ENCODE data around the gene WDR59.
A peak's percentile ranks its signal among the peaks of the same experiment; 100 is the strongest.
"Not testable (repeated sequence)": the region's sequence is repeated elsewhere in the genome, so short reads cannot be mapped to it uniquely, and the experiment has no call there.

Gene WDR59

DNA sequence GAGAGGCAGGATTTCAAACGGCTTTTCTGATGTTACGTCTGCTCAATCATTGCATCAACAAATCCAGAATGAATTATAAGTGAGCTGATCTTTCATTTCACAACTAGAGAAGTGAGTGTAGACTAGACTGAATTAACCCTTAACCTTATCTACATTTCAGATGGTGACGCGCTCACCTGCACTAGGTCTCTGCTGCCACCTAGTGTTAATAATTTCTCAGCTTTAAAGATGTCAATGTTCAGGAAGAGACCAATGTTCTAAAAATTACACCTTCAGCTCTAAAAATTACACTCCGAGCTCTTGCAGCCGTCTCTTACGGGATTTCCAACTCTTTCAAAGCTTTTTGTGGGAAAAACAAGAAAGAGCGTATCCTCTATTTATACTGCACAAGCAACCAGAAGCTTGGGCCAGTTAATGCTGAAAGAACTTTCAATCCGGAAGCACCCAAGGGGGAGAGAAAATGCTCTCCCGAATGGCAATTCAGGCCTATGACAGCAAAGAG, 122.1 kb downstream of the WDR59 start:
- no peak for TF ChIP-seq POLR2A (IDR thresholded peaks at IDR 0.05; ENCODE audit: low read length)
- no peak for TF ChIP-seq GATA1 (IDR thresholded peaks at IDR 0.05; ENCODE audit: low read depth, low read length)
- peak; percentile 58 to 78 for DNase-seq

DNA sequence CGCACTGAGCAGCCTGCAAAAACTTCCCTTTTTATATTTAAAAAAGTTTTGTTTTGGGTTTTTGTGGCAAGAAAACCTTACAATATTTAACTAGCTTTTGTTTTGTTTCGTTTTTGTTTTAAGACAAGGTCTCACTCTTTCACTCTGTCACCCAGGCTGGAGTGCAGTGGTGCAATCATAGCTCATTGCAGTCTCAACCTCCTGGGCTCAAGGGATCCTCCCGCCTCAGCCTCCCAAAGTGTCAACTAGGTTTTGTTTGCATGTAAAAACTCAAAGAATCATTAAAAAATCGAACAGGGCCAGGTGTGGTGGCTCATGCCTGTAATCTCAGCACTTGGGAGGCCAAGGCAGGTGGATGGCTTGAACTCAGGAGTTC, 132.4 kb downstream of the WDR59 start:
- no peak for DNase-seq
- TF ChIP-seq GATA1 (IDR thresholded peaks at IDR 0.05; ENCODE audit: low read depth, low read length) (no peak), POLR2A (IDR thresholded peaks at IDR 0.05; ENCODE audit: low read length) (no peak)

DNA sequence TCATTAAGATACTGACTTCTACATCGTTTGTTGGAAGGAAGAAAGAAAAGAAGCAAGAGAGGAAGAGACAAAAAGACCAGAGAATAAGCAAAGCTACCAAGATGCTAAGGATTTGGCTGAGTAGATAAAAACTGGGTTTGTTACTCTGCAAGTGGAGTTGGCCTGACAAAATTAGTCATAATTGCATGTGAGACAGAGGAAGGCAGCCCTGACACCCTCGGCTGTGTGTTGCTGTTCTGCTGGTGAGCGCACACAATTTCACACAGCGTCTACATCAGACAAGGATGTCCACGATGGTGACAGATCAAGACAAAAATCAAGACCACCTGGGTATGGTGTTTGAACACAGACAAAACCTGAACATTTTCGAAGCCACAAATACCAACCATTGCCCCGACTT, 134.9 kb downstream of the WDR59 start:
- TF ChIP-seq GATA1 (IDR thresholded peaks at IDR 0.05; ENCODE audit: low read depth, low read length) (no peak), POLR2A (IDR thresholded peaks at IDR 0.05; ENCODE audit: low read length) (no peak)

DNA sequence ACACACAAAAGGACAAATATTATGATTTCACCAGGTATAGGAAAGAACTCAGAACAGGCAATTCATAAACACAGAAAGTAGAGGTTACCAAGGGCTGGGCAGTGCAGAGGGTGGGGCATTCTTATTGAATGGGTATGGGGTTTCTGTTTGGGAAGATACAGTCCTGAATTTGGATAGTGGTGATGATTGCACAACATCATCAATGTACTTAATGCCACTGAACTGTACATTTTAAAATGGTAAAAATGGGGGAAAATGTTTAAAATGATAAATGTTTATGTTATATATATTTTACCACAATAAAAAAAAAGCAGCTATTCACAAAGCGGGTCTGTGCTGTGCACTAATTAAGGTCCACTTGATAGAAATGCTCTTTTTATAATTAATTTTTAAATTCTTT, 137.7 kb downstream of the WDR59 start:
- DNase-seq = no peak
- no peak for TF ChIP-seq POLR2A (IDR thresholded peaks at IDR 0.05; ENCODE audit: low read length)
- TF ChIP-seq GATA1 (IDR thresholded peaks at IDR 0.05; ENCODE audit: low read depth, low read length) = no peak

More for the DNA sequence above, 134.9 kb downstream of the WDR59 start:
- no peak for DNase-seq

DNA sequence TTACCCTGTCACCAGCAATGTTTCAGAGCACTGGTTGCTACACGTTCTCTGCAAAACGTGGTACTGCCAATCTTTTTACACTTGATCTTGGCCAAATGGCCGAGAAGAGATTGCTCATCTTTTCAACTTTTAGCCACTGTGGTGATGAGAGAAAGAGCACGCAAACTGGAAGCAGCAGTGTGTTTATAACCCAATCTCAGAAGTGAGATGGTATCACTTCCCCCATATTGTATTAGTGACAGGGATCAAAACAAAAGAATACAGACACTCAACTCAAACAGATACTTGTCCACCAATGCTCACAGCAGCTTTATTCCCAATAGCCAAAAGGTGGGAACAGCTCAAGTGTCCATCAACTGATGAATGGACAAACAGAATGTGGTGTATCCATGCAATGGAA, 138.2 kb downstream of the WDR59 start:
- DNase-seq = no peak
- TF ChIP-seq GATA1 (IDR thresholded peaks at IDR 0.05; ENCODE audit: low read depth, low read length) (no peak), POLR2A (IDR thresholded peaks at IDR 0.05; ENCODE audit: low read length) (no peak)

DNA sequence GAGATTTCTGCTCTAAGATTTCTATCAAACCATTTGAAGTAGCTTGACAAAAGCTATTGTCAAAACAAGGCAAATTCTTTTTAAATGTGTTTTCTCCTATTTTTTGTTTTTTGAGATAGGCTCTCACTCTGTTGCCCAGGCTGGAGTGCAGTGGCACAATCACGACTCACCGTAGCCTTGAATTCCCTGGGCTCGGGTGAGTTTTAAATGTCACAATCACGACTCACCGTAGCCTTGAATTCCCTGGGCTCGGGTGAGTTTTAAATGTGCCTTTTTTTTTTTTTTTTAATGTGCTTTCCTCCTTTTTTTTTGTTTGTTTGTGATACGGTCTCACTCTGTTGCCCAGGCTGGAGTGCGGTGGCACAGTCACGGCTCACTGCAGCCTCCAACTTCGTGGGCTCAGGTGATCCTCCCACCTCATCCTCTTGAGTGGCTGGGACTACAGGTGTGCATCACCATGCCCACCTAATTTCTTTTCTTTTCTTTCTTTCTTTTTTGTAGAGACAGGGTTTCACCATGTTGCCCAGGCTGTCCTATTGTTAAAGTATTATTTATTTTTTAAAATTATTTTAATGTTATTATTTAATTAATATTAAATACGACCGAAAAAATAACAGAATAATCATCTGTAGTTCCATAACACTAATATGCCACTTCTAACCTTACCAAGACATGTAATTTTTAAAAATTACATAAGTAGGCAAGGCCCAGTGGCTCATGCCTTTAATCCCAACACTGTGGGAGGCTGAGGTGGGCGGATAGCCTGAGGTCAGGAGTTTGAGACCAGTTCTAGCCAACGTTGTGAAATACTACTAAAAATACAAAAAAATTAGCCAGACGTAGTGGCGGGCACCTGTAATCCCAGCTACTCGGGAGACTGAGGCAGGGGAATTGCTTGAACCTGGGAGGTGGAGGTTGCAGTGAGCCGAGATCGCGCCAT, 140.6 kb downstream of the WDR59 start:
- no peak for DNase-seq
- no peak for TF ChIP-seq GATA1 (IDR thresholded peaks at IDR 0.05; ENCODE audit: low read depth, low read length)

DNA sequence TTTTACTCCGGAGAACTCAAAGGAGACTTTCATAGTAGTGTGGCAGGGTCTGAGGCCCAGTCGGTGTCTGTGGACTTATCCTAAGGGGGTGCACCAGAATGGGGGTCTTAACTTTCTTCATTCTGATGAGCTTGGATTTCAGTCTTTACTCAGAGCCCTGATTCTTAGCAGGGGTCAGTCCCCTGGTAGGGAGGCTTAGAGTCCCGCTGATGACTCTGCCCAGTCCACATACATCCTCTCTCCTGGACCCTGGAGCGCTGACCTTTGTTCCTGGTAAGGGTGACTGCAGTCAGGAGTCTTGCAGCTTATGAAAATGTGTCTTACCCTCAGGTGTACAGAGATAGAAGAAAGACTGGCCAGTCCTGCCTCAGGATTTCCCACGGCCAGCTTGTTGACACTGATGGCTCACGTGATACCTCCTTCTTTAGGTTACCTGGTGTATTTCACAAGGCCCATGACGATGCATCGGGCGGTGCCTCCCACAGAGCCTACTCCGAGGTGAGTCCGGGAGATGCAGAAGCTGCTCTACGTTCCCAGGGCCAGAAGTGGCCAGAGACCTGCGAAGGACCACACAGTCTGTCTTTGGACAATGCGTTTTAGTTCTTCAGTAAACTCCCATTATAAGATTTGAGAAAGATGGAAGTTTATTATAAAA, 141.4 kb downstream of the WDR59 start:
- not testable (repeated sequence) for DNase-seq

DNA sequence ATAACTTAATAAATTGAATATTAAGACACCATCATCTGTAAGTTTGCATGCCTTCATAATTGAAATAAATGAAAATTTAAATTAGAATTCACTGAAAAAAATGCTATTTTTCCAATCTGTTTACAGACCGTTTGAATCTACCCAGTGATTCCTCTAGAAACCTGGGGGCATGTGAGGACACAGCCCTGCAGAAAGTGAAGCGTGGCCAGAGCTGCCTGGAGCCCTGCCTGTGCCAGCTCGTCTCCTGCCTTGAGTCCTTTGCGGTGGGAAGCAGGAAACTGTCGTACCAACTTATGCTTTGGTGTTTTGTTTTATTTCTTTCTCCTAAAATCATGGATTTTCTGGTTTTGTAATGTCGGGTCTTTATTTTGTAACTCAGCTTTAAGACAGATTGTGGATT, 142.5 kb downstream of the WDR59 start:
- no peak for DNase-seq
- TF ChIP-seq POLR2A (IDR thresholded peaks at IDR 0.05; ENCODE audit: low read length) (no peak), GATA1 (IDR thresholded peaks at IDR 0.05; ENCODE audit: low read depth, low read length) (no peak)

DNA sequence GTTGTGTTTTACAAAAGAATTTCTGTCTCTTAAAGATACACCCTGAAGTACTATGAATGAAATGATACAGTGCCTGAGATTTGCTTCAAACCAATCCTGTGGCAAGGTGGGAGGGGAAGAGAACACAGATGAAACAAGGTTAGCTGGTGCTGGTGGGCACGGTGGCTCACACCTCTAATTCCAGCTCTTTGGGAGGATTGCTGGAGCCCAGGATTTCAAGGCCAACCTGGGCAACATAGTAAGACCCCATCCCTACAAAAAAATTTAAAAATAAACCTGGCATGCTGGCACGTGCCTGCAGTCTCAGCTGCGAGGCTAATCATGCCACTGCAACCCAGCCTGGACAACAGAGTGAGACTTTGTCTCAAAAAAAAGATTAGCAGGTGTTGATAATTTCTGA, 143.0 kb downstream of the WDR59 start:
- no peak for DNase-seq
- TF ChIP-seq POLR2A (IDR thresholded peaks at IDR 0.05; ENCODE audit: low read length) = no peak
- no peak for TF ChIP-seq GATA1 (IDR thresholded peaks at IDR 0.05; ENCODE audit: low read depth, low read length)

DNA sequence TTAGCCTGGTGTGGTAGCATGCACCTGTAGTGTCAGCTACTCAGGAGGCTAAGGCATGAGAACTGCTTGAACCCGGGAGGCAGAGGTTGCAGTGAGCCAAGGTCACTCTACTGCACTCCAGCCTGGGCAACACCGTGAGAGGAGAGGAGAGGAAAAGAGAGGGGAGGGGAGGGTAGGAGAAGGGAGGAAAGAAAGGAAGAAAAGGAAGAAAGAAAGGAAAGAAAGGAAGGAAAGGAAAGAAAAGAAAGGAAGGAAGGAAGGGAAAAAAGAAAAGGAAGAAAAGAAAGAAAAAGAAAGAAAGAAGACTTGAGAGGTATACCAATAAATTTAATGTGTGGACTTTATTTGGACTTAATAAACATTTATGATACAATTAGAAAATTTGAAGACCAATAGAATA, 143.5 kb downstream of the WDR59 start:
- no peak for TF ChIP-seq GATA1 (IDR thresholded peaks at IDR 0.05; ENCODE audit: low read depth, low read length)
- TF ChIP-seq POLR2A (IDR thresholded peaks at IDR 0.05; ENCODE audit: low read length) = no peak

DNA sequence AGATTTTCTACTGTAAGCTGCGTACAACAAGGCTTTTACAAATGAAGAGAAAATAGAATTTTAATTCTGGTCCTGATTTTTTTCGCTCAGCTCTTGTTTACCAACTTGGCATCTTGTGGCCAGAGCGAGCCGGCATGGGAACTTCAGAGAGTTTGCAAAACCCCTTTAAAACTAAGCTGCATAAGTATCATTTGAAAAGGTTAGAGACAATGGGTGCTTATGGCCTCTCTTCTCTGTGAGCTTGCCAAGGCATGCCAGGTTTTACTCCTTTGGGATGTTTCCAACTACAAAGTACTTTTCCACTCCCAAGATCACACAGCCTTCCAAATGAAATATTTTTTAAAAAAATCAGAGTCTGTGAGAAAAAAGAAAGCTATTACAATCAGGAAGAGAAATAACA, 147.9 kb downstream of the WDR59 start:
- TF ChIP-seq GATA1 (IDR thresholded peaks at IDR 0.05; ENCODE audit: low read depth, low read length) (no peak), POLR2A (IDR thresholded peaks at IDR 0.05; ENCODE audit: low read length) (no peak)
- no peak for DNase-seq

More for the DNA sequence above, 143.5 kb downstream of the WDR59 start:
- DNase-seq = no peak

DNA sequence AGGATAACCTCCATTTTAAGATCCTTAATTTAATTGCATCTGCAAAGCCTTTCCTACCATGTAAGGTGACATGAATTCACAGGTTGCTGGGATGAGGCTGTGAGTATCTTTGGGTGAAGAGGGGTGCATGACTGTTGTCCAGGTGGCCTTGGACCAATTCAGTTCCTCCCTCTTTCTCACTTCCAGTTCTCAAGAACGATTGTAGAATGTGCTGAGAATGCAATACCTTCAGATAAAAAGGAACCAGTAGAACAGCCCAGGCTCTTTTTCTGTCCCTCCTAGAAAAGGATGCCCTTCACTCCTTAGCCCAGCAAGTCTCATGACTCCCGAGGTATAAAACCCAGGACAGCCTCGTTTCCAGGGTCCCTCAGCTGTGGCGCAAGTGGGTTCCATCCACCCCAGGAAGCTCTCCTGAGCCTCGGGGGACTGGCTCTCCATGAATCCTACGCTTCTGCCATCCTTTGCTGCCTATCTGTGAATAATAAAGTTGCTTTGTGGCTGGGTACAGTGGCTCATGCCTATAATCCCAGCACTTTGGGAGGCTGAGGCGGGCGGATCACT, 148.7 kb downstream of the WDR59 start:
- DNase-seq = no peak
- TF ChIP-seq POLR2A (IDR thresholded peaks at IDR 0.05; ENCODE audit: low read length) (no peak), GATA1 (IDR thresholded peaks at IDR 0.05; ENCODE audit: low read depth, low read length) (no peak)

DNA sequence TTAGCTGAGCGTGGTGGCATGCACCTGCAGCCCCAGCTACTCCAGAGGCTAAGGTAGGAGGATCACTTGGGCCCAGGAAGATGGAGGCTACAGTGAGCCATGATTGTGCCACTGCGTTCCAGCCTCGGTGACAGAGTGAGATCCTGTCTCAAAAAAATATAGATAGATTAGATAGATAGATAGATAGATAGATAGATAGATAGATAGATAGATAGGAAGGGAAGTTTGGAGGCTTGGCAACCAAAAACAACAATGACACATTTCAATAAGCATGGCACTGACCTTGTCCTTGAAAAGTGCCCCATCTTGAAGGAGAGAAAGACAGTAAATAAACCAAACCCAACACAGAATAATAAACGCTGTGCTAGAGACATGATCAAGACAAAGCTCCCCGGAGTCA, 152.7 kb downstream of the WDR59 start:
- TF ChIP-seq POLR2A (IDR thresholded peaks at IDR 0.05; ENCODE audit: low read length) = no peak
- no peak for TF ChIP-seq GATA1 (IDR thresholded peaks at IDR 0.05; ENCODE audit: low read depth, low read length)
- DNase-seq = no peak

DNA sequence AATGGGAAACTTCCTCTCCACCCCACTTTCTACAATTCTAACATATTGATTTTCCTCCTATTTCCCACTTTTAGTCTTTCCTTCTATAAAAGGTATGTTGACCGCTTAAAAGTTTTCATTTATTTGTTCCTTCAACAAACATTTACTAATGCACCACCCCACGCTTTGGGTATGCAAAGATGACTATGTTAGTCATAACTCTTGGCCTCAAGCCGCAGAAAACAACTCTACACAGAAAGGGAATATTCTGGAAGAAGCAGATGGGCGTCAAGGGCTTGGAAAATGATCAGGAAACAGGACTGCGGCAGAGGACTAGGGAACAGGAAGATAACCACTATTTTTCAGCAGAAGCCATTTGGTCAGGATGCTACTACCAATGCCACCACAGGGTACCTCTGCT, 153.5 kb downstream of the WDR59 start:
- no peak for TF ChIP-seq POLR2A (IDR thresholded peaks at IDR 0.05; ENCODE audit: low read length)
- no peak for DNase-seq

DNA sequence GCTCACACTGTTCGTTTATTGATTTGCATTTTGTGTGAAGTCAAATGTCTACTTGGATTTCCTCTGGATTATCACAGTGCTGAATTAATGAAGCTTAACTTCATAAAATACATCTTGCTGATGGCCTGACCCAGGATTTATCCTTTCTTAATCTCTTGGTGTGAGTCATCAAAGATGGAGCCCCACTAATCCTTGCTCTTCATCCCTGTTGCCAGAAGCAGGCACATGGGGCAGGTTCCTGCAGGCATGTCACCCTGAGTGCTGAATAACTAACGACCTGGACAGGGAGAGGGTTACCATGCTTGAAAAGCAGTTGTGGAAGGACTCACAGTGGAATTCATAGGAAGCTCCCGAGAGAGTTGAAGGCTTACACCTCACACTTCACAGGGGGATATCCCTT, 154.3 kb downstream of the WDR59 start:
- no peak for DNase-seq
- TF ChIP-seq GATA1 (IDR thresholded peaks at IDR 0.05; ENCODE audit: low read depth, low read length) (no peak), POLR2A (IDR thresholded peaks at IDR 0.05; ENCODE audit: low read length) (no peak)
